ENCODE results near the gene ADAMTS19.

- TF ChIP-seq POLR2A (IDR thresholded peaks at IDR 0.05) (no peak), CTCF (IDR thresholded peaks at IDR 0.05) (no peak)
Measured at GRCh38 chr5:129746876-129747275, 286.8 kb downstream of the ADAMTS19 start.

Measured in tibial nerve (tissue), 3 donors.